Left renal cortex interstitium (tissue), 4 donors: ENCODE data around the gene TPSG1. TPM values are rescaled to one million over a fixed set of nuclear protein-coding genes. Genes with fewer than 3 reads are reported as not detected.
"Not testable (repeated sequence)": the region's sequence is repeated elsewhere in the genome, so short reads cannot be mapped to it uniquely, and the experiment has no call there.

Experiments used
- DNase-seq, 4 donors: peaks; one replicate each; pipeline ENCODE4 v3.0.0-alpha.2; 2013; ENCODE audit warnings: low read depth in 4 of 4, low spot score in 2 of 4, missing footprints in 1 of 4
- polyA plus RNA-seq, 4 donors: library from polyadenylated mRNA; unstranded; fragments of 120-200 nt; gene quantifications; one replicate each; pipeline ENCODE4 v1.2.1, GENCODE V29; 2013; ENCODE audit not compliant: insufficient read length in 4 of 4

Gene TPSG1
- polyA plus RNA-seq, 4 donors, result 0.67 to 1.9 (median 0.96) TPM

DNA sequence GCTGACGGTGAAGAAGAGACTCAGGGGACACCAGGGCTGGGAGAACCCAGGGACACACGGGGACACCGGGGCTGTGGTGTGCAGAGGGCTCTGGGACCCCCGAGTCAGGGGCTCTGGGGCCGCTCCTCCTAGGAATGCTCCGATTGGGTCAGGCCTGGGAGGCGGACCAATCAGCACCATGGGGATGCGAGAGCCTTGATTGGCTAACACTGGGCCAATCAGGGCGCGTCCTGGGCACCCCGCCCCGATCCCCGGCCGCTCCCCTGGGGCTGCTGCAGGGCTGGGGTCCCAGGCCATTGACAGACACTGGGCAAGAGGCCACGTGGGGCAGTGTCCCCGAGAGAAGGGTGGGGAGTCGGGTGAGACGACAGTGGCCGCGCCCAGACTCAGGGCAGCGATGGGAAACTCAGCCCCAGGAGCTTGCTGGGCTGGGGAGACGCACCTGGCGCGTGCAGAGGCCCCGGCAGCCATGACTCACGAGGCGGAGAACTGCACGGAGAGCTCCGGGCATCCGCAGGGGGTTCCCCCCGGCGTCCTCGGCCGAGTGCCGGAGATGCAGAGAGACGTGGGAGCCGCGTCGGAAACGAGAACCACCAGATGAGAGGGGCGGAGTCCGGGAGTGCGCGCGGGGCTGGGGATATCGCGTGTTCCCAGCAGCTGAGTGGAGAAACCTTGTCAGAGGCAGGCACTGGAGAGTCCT lies 7.1 kb upstream of the TPSG1 start:
- not testable (repeated sequence) for DNase-seq

DNA sequence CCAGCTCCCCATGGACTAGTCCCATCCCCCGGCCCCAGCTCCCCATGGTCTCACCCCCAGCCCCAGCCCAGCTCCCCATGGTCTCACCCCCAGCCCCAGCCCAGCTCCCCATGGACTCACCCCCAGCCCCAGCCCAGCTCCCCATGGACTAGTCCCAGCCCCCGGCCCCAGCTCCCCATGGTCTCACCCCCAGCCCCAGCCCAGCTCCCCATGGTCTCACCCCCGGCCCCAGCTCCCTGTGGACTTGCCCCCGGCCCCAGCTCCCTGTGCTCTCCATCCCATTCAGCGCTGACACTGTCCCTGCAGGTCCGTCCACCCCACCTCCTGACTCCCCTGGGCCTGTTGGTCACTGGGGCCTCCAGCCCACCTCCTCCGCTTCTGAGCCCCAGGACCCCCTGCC lies 6.2 kb upstream of the TPSG1 start:
- DNase-seq, result not testable (repeated sequence)

DNA sequence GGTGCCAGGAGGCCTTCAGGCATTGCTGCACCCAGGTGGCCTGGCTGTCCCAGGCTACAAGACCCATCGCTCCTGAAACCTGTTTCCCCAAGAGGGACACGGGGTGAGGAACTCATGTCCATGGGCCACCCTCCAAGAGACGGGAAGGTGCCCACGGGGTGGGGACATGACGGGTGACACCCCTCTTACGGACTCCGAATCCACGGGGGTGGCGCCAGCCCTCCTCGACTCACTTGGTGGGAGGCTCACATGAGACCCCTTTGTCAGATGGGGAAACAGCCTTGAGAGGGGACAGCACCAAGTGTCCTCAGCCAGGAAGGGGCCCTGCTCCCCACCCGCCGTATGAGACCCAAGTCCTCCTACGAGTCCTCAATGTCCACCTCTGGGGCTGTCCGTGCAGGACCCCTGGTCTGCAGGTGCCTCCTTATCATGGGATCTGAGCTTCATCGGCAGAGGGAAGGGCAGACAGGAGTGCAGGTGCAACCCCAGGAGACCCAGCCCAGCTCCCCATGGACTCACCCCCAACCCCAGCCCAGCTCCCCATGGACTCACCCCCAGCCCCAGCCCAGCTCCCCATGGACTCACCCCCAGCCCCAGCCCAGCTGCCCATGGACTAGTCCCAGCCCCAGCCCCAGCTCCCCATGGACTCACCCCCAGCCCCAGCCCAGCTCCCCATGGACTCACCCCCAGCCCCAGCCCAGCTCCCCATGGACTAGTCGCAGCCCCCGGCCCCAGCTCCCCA lies 5.6 kb upstream of the TPSG1 start:
- DNase-seq, result not testable (repeated sequence)

DNA sequence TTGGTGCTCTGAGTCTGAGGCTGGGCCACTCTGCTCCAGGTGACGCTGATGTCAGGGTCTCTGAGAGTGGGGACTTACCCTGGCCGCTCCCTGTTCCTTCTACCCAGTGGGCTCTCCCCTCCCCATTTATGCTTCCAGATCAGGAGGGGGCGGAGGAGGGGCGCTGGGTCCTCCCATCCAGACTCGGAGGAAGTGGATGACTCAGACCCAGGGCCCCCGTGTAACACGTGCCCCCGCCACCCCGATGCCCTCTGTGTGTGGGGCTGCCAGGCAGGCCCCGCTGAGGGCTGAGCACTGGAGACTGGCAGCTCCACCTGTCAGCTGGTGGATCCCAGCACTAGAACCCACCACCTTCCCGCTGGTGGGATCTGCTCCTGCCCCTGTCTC lies 5.0 kb upstream of the TPSG1 start, which contains the start of gene TPSB2:
TSS of gene TPSB2 (minus strand) at position 101 of the 387 bp plus-strand sequence. CDS start 233 bp downstream, outside the sequence.
- DNase-seq, result not testable (repeated sequence)

DNA sequence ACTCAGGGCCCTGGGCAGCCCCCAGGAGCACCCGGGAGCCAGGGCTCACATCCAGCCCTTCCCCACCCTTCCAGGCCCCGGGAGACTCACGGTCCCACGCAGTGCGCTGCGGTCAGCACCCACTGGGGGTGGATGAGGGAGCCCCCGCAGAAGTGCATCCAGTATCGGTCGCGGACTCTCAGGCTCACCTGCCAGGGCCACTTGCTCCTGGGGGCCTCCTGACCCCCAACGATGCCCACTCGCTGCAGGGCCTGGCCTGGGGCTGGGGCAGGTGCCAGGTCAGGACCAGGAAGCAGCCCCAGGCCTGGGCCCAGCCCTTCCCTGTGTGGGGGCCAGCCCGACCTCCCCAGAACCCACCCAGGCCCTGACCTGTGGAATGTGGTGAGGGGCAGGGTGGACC lies 4.4 kb upstream of the TPSG1 start:
- DNase-seq, result not testable (repeated sequence)

DNA sequence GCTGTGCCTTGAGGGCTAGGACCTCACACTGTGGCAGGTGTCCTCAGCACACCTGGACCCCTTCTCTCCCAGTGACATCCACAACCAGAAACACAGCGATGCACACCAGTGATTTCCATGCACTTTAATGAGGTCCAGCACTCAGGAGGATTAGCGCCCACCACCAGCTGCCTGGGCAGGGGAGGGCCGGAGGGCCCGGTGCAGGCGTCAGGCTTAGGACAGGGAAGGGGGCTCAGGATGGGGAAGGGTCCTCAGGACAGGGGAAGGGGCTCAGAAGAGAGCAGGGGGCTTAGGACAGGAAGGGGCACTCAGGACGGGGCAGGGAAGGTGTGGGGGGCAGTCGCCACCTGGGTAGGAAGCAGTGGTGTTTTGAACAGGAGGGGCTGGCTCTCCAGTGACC lies 3.2 kb upstream of the TPSG1 start:
- not testable (repeated sequence) for DNase-seq

DNA sequence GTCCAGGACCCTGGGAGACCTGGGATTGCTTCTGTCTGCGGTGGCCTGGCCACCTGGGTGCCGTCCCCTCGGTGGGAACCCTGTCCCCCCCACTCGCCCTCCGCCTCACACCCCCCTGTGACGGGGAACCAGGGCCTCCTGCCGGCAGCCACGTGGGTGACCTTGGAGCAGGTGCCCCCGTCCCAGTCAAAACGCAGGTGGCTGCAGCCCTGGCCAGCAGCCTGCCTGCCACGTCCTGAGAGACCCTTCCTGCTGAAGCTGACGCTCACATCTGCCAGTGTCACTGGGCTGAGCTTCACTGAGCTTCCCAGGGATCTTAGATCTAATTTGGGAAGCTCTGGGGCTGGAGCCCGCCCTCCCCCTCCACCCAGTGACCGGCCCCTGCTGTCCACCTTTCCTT lies 1.6 kb upstream of the TPSG1 start:
- not testable (repeated sequence) for DNase-seq

DNA sequence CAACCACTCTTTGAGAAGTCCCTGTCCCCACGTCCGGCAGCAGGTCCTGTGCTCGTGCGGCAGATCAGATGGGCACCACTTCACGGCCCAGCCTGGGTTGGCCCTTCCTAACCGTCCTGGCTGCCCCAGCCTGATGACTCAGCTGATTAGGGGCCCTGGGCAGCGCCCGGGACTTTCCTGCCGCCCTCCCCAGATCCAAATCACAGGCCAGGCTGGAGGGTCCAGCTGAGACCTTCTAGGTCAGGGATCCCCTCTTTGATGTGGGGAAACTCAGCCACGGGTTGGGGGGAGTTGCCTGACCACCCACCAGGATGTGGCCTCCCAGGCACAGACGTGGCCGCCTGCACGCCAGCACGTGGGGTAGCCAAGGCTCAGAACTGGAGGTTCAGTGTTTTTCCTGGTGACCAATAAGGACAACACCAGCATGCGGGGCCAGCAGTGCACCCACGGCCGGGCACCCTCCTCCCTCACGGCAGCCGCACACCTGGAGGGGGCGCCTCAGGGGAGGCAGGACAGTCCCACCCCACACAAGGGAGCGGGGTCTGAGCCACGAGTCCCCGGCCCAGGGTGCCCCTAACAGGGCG lies 752 bp upstream of the TPSG1 start:
- DNase-seq, result not testable (repeated sequence)

DNA sequence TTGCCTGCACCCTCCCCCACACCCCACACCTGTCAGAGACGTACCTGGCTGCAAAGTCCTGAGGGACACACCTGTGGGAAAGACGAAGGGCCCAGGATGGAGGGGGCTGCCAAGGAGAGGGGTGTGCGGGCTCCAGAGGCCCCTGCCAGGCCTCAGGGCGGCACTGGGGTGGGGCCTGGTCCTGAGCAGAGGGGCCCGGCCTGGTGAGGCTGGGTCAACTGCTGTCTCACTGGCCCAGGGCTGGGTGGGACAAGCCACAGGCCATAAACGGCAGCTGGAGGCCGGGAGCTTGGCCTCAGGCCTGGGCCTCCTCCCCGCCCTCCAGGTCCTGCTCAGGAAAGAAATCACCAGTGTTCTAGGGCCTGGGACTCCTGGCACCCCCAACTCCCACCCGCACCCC lies 510 bp downstream of the TPSG1 start:
- DNase-seq, result no peak

DNA sequence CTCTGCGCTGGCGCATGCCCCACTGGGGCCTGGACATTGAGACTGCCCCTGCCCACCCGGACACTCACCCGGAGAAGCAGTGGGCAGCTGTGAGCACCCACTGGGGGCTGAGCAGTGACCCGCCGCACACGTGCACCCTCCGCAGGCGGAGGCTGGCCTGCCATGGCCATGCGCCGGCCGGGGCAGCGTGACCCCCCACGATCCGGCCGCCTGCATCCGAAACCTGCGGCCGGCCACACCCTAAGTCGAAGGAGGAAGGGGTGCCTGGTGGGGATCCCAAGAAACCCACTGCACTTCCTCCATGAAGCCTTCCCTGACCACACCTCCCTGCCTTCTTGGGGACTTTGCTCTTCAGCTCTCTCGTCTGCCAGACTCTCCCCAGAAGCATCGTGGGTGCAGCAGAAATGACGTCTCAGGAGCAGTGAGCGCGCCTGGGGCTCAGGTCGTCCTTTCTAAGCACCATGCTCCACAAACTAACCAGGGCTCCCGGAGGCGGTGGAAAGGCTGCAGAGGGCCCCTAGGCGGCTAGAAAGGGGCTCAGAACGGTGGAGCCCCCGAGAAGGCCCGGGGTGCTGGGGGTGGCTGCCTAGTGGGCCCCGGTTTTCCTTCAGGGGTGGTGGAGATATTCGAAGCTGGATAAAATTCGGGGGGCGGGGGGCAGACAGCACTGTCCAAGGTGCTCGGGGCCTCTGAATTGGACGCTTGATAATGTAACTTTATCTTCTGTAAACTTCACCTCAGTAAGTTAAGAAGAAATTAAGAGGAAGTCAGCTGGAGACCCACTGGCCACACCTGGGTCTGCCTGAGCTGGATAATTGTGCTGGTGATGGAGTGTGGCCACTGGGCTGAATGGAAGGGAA lies 1.5 kb downstream of the TPSG1 start:
- no peak for DNase-seq

DNA sequence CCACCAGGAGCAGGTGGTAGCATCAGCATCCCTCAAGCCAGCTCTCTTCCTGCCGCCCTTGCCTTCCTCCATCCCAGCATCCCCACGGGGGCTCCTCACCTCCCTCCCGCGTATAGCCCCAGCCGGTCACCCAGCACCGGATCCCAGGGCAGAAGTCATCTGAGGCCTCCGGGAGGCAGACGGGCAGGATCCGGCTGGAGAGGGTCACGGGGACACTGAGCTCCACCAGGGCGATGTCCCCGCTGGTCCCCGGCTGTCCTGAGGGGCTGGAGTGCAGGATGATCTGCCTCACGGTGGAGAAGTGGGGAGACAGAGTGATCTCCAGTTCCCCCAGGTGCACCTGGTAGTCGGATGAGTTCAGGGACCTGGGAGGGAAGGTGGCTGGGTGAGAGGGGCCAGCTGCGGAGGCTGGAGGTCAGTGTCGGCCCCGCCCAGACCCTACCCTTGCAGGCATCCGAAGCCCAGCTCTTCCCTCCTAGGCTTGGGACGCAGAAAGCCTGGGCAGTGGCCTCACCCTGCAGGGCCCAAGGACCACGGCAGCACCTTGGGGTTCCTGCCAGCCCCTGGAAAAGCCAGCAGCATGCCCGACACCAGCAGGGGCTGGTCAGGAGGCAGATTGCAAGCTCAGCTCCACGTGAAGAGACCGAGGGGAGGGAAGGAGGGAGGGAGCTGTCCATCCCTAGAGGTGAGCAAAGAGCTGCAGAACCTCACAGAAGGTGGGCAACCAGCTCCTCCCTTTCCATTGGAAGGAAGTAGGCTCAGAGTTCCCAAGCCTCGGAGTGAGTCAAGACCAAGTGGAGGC lies 2.3 kb downstream of the TPSG1 start:
- no peak for DNase-seq

DNA sequence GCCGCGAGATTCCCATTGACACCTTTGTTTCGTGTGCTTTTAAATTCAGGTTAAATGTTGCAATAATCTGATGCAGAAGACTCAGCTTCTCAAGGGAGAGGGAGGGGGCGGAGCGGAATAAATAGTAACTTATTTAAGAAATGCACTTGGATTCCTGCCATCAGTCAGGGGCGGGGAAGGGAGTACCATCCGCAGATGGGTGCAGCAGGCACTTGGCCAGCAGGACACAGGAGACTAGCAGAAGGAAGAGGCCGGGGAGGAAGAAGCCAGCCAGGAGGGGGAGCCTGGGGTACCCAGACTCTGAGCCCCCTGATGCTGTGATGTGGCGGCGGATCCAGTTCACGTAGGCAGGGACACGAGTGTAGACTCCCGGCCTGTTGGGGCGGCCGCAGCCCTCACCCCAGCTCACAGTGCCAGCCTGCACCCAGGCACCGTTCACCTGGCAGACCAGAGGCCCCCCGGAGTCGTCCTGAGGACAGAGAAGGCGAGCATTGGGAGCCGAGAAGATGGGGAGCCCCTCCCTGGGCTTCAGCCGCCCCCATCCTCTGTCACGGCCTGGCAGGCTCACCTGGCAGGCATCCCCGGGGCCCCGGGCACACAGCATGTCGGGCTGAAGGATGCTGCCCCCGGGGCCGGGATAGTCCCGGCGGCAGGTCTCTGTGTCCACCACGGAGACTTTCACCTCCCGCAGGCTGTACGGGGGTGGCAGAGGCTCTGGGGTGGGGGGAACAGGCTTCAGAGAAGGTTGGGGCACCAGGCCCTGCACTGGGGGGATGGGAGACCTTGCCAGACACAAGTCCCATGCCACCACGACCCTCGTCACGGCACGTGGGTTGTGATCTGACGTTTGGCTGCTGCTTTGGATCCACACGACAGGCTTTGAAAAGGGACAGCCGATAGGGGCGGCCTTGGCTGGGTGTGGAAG lies 3.2 kb downstream of the TPSG1 start:
- no peak for DNase-seq

DNA sequence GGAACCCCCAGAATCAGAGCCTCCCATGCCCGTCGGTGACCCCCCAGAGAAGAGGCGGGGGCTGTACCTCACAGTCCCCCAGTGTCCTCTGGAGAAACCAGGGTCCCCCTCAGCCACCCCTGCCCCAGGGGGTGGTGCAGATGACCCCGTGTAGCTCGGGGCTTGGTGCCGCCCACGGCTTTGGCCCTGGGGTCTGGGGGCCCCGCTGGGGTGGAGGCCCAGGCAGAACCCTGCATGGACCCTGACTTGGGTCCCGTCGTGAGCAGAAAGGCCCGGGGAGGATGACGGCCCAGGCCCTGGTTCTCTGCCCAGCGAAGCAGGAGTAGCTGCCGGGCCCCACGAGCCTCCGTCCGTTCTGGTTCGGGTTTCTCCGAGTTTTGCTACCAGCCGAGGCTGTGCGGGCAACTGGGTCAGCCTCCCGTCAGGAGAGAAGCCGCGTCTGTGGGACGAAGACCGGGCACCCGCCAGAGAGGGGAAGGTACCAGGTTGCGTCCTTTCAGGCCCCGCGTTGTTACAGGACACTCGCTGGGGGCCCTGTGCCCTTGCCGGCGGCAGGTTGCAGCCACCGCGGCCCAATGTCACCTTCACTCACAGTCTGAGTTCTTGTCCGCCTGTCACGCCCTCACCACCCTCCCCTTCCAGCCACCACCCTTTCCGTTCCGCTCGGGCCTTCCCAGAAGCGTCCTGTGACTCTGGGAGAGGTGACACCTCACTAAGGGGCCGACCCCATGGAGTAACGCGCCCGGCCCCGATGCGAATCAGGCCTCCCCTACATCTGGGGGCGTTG lies 4.0 kb downstream of the TPSG1 start:
- no peak for DNase-seq

DNA sequence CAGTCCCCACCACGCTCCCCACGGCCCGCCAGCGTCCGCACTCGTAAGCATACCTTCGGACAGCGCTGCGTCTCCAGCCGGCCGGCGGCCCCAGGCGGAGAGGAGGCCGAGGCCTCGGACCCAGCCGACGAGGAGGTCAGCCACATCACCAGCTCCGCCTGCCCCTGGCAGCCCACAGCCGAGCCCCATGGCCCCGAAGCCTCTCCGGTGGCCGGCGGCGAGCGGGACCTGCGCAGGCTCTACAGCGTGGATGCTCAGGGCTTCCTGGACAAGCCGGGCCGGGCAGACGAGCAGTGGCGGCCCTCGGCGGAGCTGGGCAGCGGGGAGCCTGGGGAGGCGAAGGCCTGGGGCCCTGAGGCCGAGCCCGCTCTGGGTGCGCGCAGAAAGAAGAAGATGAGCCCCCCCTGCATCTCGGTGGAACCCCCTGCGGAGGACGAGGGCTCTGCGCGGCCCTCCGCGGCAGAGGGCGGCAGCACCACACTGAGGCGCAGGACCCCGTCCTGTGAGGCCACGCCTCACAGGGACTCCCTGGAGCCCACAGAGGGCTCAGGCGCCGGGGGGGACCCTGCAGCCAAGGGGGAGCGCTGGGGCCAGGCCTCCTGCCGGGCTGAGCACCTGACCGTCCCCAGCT lies 4.9 kb downstream of the TPSG1 start:
- DNase-seq, result no peak

DNA sequence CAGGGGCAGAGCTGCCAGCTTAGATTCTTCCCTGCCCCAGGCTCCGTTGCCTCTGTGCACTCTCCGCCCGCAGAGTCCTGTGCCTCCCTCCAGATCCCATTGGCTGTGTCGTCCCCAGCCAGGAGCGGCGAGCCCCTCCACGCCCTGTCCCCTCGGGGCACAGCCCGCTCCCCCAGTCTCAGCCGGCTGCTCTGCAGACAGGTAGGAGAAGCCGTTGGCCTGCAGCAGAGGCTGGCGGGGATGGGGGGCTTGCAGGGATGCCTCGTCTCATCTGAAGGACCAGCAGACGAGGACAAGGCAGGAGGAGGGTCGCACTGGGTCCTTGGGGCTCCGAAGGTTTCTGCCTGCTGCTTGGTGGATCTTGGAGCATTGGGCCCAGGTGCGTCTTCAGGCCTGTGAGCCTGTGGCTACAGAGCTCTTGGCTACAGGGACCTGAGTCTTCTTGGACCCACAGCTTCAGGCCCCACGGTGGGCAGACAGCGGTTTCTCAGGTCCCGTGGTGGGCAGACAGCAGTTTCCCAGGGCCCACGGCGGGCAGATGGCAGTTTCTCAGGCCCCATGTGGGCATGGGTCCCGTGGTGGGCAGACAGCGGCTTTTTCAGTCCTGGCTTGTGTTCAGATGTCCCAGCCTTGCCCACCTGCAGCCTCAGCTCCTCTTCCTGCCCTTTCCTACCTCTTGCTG lies 6.0 kb downstream of the TPSG1 start:
- DNase-seq, result no peak

DNA sequence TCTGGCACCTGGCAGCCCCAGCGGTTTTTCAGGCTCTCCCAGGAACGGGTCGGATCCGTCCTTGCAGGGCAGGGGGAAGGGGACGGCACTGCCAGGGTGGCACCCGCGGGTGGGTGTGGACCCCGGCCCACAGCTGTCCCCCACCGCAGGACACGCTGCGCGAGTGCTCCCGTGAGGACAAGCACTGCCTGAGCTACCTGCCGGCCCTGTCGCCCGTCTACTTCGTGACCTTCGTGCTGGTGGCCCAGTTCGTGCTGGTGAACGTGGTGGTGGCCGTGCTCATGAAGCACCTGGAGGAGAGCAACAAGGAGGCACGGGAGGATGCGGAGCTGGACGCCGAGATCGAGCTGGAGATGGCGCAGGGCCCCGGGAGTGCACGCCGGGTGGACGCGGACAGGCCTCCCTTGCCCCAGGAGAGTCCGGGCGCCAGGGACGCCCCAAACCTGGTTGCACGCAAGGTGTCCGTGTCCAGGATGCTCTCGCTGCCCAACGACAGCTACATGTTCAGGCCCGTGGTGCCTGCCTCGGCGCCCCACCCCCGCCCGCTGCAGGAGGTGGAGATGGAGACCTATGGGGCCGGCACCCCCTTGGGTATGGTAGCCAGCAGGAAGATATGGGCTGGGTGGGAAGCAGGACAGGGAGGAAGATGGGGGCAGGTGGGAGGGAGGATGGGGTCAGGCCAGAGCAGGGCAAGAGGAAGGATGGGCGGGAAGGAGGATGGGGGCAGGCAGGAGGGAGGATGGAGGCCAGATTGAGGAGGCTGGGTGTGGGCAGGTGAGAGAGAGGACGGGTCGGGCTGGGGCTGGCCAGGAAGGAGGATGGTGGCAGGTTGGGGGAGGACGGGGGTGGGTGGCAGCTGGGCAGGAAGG lies 6.8 kb downstream of the TPSG1 start:
- DNase-seq, result no peak
